Measurements from ENCODE around the gene OR5B17.
"Not testable (repeated sequence)": the region's sequence is repeated elsewhere in the genome, so short reads cannot be mapped to it uniquely, and the experiment has no call there.

OR5B17 gene

GRCh38 chr11:58358969-58359368 lies at the start of gene OR5B17:
Gene OR5B17, minus strand, starts transcription at chr11:58359069. Its CDS starts 0 bp downstream, at chr11:58359069.
- H3K9ac ChIP-seq = no peak within 1 kb of the TSS
- H3K4me2 ChIP-seq = no peak within 1 kb of the TSS
- H3K9me3 ChIP-seq (replicated peaks in 1 of 11) = no peaks in the 10 kb centered on the region
- no peaks in the 10 kb centered on the region for H4K20me1 ChIP-seq
- no peak for TF ChIP-seq Cebpa-rat (IDR thresholded peaks at IDR 0.05)
- H3K4me3 ChIP-seq = no peak within 1 kb of the TSS
- H3K36me3 ChIP-seq = no peaks in the 10 kb centered on the region
- H3K27me3 ChIP-seq = no peaks in the 10 kb centered on the region
- no peaks in the 10 kb centered on the region for H3K4me1 ChIP-seq
- H3K27ac ChIP-seq = no peak within 1 kb of the TSS

DNA sequence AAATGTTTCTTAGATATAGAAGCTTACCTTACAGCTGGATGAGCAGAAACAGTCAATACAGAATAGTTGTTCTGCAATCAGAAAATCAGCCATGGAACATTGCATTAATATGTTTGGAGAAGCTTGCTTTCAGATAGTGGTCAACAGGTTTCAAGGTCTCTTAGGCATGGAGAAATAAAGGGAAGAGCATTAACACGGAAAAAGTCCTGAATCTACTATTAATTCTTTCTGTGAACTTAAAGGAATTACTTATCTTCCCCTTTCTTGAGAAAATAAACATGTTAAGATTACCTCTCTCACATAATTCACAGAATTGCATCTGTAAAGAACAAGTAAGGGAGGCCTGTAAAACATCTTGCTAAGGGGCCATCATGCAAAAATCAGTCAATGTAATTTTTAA lies 47.9 kb upstream of the OR5B17 start, which contains the start of gene OR5B3:
Gene OR5B3 (minus strand): TSS at position 101 of the 400 bp plus-strand sequence. CDS start 3,465 bp downstream, outside the sequence.
- H3K4me2 ChIP-seq = no peak within 1 kb of the TSS

DNA sequence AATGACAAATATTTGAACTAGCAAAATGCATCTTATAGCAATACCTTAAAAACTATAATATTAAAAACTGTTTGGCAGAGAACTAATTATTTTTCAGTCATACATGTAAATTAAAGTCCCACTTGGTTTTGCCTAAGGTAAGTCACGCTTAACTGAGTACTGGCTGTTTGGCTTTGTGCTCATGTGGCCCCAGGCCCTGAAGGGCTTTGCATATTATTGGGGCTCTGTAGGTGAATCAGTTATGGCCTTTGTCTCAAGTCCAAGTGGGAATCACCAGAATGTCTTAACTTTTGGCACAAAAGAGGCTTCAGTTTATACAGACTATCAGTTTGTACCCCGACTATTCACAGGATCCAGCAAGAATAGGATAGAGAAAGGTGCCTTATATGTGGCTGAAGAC lies 40.8 kb upstream of the OR5B17 start:
- not testable (repeated sequence) for H3K4me1 ChIP-seq, H3K4me3 ChIP-seq, H3K27ac ChIP-seq, H3K9ac ChIP-seq, H3K27me3 ChIP-seq, H4K20me1 ChIP-seq, H3K36me3 ChIP-seq, H3K4me2 ChIP-seq
- H3K9me3 ChIP-seq (replicated peaks in 1 of 11) = peaks cover 9 to 20% (median 11%) of the 10 kb centered on the region in 11 experiments

More for the DNA sequence above, 47.9 kb upstream of the OR5B17 start, which contains the start of gene OR5B3:
- Histone ChIP-seq H4K20me1 (no peaks in the 10 kb centered on the region), H3K4me3 (no peak within 1 kb of the TSS), H3K4me1 (no peaks in the 10 kb centered on the region), H3K9me3 (replicated peaks in 1 of 11) (peaks cover 17 to 39% (median 23%) of the 10 kb centered on the region in 11 experiments), H3K27ac (no peak within 1 kb of the TSS), H3K27me3 (no peaks in the 10 kb centered on the region), H3K9ac (no peak within 1 kb of the TSS), H3K36me3 (no peaks in the 10 kb centered on the region)
- no peak for TF ChIP-seq Cebpa-rat (IDR thresholded peaks at IDR 0.05)

GRCh38 chr11:58395581-58395980 lies 36.7 kb upstream of the OR5B17 start:
- no peaks in the 10 kb centered on the region for H3K27me3 ChIP-seq
- no peaks in the 10 kb centered on the region for H4K20me1 ChIP-seq

GRCh38 chr11:58394195-58394594 lies 35.3 kb upstream of the OR5B17 start:
- H3K9me3 ChIP-seq (replicated peaks in 1 of 11) = peaks cover 13 to 24% (median 18%) of the 10 kb centered on the region in 11 experiments
- H4K20me1 ChIP-seq = no peaks in the 10 kb centered on the region
- no peaks in the 10 kb centered on the region for H3K27me3 ChIP-seq
- H3K4me1 ChIP-seq = no peaks in the 10 kb centered on the region
- no peak overlapping the region for H3K4me3 ChIP-seq
- no peak overlapping the region for H3K27ac ChIP-seq
- TF ChIP-seq Cebpa-rat (IDR thresholded peaks at IDR 0.05) = no peak
- H3K9ac ChIP-seq = no peak overlapping the region
- H3K36me3 ChIP-seq = no peaks in the 10 kb centered on the region
- no peak overlapping the region for H3K4me2 ChIP-seq

More at GRCh38 chr11:58395581-58395980, 36.7 kb upstream of the OR5B17 start:
- no peak for TF ChIP-seq Cebpa-rat (IDR thresholded peaks at IDR 0.05)
- H3K9ac ChIP-seq = no peak overlapping the region
- H3K36me3 ChIP-seq = no peaks in the 10 kb centered on the region
- no peak overlapping the region for H3K27ac ChIP-seq
- H3K9me3 ChIP-seq (replicated peaks in 1 of 11) = peaks cover 13 to 24% (median 18%) of the 10 kb centered on the region in 11 experiments
- no peak overlapping the region for H3K4me3 ChIP-seq
- no peak overlapping the region for H3K4me2 ChIP-seq
- no peaks in the 10 kb centered on the region for H3K4me1 ChIP-seq

- Histone ChIP-seq H3K4me3 (no peak overlapping the region), H3K4me1 (no peaks in the 10 kb centered on the region), H3K9me3 (replicated peaks in 1 of 11) (peaks cover 13 to 24% (median 18%) of the 10 kb centered on the region in 11 experiments), H4K20me1 (no peaks in the 10 kb centered on the region), H3K36me3 (no peaks in the 10 kb centered on the region), H3K27ac (no peak overlapping the region), H3K9ac (no peak overlapping the region), H3K27me3 (no peaks in the 10 kb centered on the region), H3K4me2 (no peak overlapping the region)
- TF ChIP-seq Cebpa-rat (IDR thresholded peaks at IDR 0.05) = no peak
Observed at GRCh38 chr11:58392746-58393145, 33.9 kb upstream of the OR5B17 start.

- no peak overlapping the region for H3K4me2 ChIP-seq
Observed at GRCh38 chr11:58391879-58392278, 33.0 kb upstream of the OR5B17 start.

GRCh38 chr11:58390551-58391063 lies 31.7 kb upstream of the OR5B17 start:
- H3K27ac ChIP-seq = no peak overlapping the region
- no peak overlapping the region for H3K9ac ChIP-seq
- no peaks in the 10 kb centered on the region for H3K27me3 ChIP-seq
- H3K36me3 ChIP-seq = no peaks in the 10 kb centered on the region
- no peak for TF ChIP-seq Cebpa-rat (IDR thresholded peaks at IDR 0.05)
- H3K4me1 ChIP-seq = no peaks in the 10 kb centered on the region
- H3K4me3 ChIP-seq = no peak overlapping the region
- no peak overlapping the region for H3K4me2 ChIP-seq
- peaks cover 12 to 22% (median 16%) of the 10 kb centered on the region in 11 experiments for H3K9me3 ChIP-seq (replicated peaks in 1 of 11)
- no peaks in the 10 kb centered on the region for H4K20me1 ChIP-seq

More at GRCh38 chr11:58391879-58392278, 33.0 kb upstream of the OR5B17 start:
- TF ChIP-seq Cebpa-rat (IDR thresholded peaks at IDR 0.05) = no peak
- no peak overlapping the region for H3K4me3 ChIP-seq
- peaks cover 13 to 24% (median 18%) of the 10 kb centered on the region in 11 experiments for H3K9me3 ChIP-seq (replicated peaks in 1 of 11)
- H3K9ac ChIP-seq = no peak overlapping the region
- H3K27ac ChIP-seq = no peak overlapping the region
- H3K27me3 ChIP-seq = no peaks in the 10 kb centered on the region
- H4K20me1 ChIP-seq = no peaks in the 10 kb centered on the region
- no peaks in the 10 kb centered on the region for H3K36me3 ChIP-seq
- no peaks in the 10 kb centered on the region for H3K4me1 ChIP-seq

DNA sequence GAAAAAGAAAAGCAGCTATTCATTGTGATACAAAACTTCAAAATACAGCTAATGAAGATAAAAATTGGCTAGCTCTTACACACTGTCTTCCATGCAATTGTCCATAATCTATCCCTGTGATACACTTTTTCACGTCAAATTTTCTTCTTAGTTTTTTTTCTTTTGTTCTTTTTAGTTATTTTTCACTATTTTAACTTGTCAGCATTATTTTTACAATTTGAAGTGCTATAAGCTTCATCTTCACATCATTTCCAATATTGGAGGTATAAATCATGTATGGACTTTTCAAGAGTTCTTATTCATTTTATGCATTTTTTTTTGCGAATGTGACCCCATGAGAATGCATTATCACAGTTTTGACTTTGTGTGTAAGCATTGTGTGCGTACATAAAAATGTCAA lies 4.1 kb downstream of the OR5B17 start:
- H3K36me3 ChIP-seq = no peaks in the 10 kb centered on the region
- TF ChIP-seq Cebpa-rat (IDR thresholded peaks at IDR 0.05) = no peak
- no peak overlapping the region for H3K27ac ChIP-seq
- H3K9me3 ChIP-seq (replicated peaks in 1 of 11) = no peaks in the 10 kb centered on the region
- H3K27me3 ChIP-seq = no peaks in the 10 kb centered on the region
- H3K9ac ChIP-seq = no peak overlapping the region
- H3K4me1 ChIP-seq = no peaks in the 10 kb centered on the region
- no peak overlapping the region for H3K4me2 ChIP-seq
- no peak overlapping the region for H3K4me3 ChIP-seq
- H4K20me1 ChIP-seq = no peaks in the 10 kb centered on the region

- Histone ChIP-seq H3K9me3 (replicated peaks in 1 of 11) (peaks cover 0 to 11% (median 5%) of the 10 kb centered on the region in 11 experiments; a peak in 6 of 22 replicates), H3K9ac (no peak overlapping the region), H3K4me1 (no peaks in the 10 kb centered on the region), H4K20me1 (no peaks in the 10 kb centered on the region), H3K27ac (no peak overlapping the region), H3K4me3 (no peak overlapping the region), H3K27me3 (no peaks in the 10 kb centered on the region), H3K4me2 (no peak overlapping the region), H3K36me3 (no peaks in the 10 kb centered on the region)
- TF ChIP-seq Cebpa-rat (IDR thresholded peaks at IDR 0.05) = no peak
Observed at GRCh38 chr11:58345204-58345603, 13.7 kb downstream of the OR5B17 start.

Data from BLaER1 treated with 17β-estradiol and CSF1 and Interleukin-3, amounts not matched to agents 10 nM and 100 nM (cell line).